Measurements from ENCODE around the gene GRM1.
"Not testable (repeated sequence)": the region's sequence is repeated elsewhere in the genome, so short reads cannot be mapped to it uniquely, and the experiment has no call there.

GRM1 gene

GRCh38 chr6:146267447-146267846, 238.6 kb downstream of the GRM1 start:
- DNase-seq (ENCODE audit: extremely low read depth in 1 of 2, low read depth in 1 of 2) = no peak

- DNase-seq (ENCODE audit: extremely low read depth in 1 of 2, low read depth in 1 of 2) = no peak
Measured at GRCh38 chr6:146267946-146268345, 239.1 kb downstream of the GRM1 start.

- no peak for DNase-seq (ENCODE audit: extremely low read depth in 1 of 2, low read depth in 1 of 2)
Measured at GRCh38 chr6:146269482-146269881, 240.6 kb downstream of the GRM1 start.

- not testable (repeated sequence) for DNase-seq (ENCODE audit: extremely low read depth in 1 of 2, low read depth in 1 of 2)
Measured at GRCh38 chr6:146271163-146271562, 242.3 kb downstream of the GRM1 start.

GRCh38 chr6:146273490-146273889, 244.6 kb downstream of the GRM1 start:
- no peak for DNase-seq (ENCODE audit: extremely low read depth in 1 of 2, low read depth in 1 of 2)

GRCh38 chr6:146277142-146277541, 248.3 kb downstream of the GRM1 start:
- DNase-seq (ENCODE audit: extremely low read depth in 1 of 2, low read depth in 1 of 2) = no peak

GRCh38 chr6:146281651-146282362, 252.9 kb downstream of the GRM1 start:
- DNase-seq (ENCODE audit: extremely low read depth in 1 of 2, low read depth in 1 of 2) = no peak

GRCh38 chr6:146282837-146283236, 254.0 kb downstream of the GRM1 start:
- DNase-seq (ENCODE audit: extremely low read depth in 1 of 2, low read depth in 1 of 2) = no peak

GRCh38 chr6:146284311-146284710, 255.4 kb downstream of the GRM1 start:
- DNase-seq (ENCODE audit: extremely low read depth in 1 of 2, low read depth in 1 of 2) = no peak

GRCh38 chr6:146286961-146287360, 258.1 kb downstream of the GRM1 start:
- no peak for DNase-seq (ENCODE audit: extremely low read depth in 1 of 2, low read depth in 1 of 2)

GRCh38 chr6:146287691-146288369, 259.0 kb downstream of the GRM1 start:
- no peak for DNase-seq (ENCODE audit: extremely low read depth in 1 of 2, low read depth in 1 of 2)

- DNase-seq (ENCODE audit: extremely low read depth in 1 of 2, low read depth in 1 of 2) = no peak
Measured at GRCh38 chr6:146289816-146290588, 261.1 kb downstream of the GRM1 start.

- DNase-seq (ENCODE audit: extremely low read depth in 1 of 2, low read depth in 1 of 2) = no peak
Measured at GRCh38 chr6:146290589-146290901, 261.7 kb downstream of the GRM1 start.

GRCh38 chr6:146292506-146292905, 263.6 kb downstream of the GRM1 start:
- no peak for DNase-seq (ENCODE audit: extremely low read depth in 1 of 2, low read depth in 1 of 2)

- DNase-seq (ENCODE audit: extremely low read depth in 1 of 2, low read depth in 1 of 2) = no peak
Measured at GRCh38 chr6:146295695-146296094, 266.8 kb downstream of the GRM1 start.

- DNase-seq (ENCODE audit: extremely low read depth in 1 of 2, low read depth in 1 of 2) = no peak
Measured at GRCh38 chr6:146297815-146298214, 269.0 kb downstream of the GRM1 start.

- DNase-seq (ENCODE audit: extremely low read depth in 1 of 2, low read depth in 1 of 2) = no peak
Measured at GRCh38 chr6:146300521-146300920, 271.7 kb downstream of the GRM1 start.

GRCh38 chr6:146301764-146302163, 272.9 kb downstream of the GRM1 start:
- no peak for DNase-seq (ENCODE audit: extremely low read depth in 1 of 2, low read depth in 1 of 2)

- no peak for DNase-seq (ENCODE audit: extremely low read depth in 1 of 2, low read depth in 1 of 2)
Measured at GRCh38 chr6:146302994-146303393, 274.1 kb downstream of the GRM1 start.

- no peak for DNase-seq (ENCODE audit: extremely low read depth in 1 of 2, low read depth in 1 of 2)
Measured at GRCh38 chr6:146304181-146304580, 275.3 kb downstream of the GRM1 start.

GRCh38 chr6:146305092-146305491, 276.2 kb downstream of the GRM1 start:
- no peak for DNase-seq (ENCODE audit: extremely low read depth in 1 of 2, low read depth in 1 of 2)

- no peak for DNase-seq (ENCODE audit: extremely low read depth in 1 of 2, low read depth in 1 of 2)
Measured at GRCh38 chr6:146305951-146306350, 277.1 kb downstream of the GRM1 start.

All from activated CD8-positive, alpha-beta memory T cell treated with anti-CD3 and anti-CD28 coated beads for 1 hour (primary cell).